Medulla oblongata (tissue), 1 donor: ENCODE results near the gene CTRB1.
"Not testable (repeated sequence)": the region's sequence is repeated elsewhere in the genome, so short reads cannot be mapped to it uniquely, and the experiment has no call there.

Experiments used
- DNase-seq: peaks from one replicate; pipeline ENCODE4 v3.0.0-alpha.2; 2015; ENCODE audit errors: extremely low spot score

Gene CTRB1

DNA sequence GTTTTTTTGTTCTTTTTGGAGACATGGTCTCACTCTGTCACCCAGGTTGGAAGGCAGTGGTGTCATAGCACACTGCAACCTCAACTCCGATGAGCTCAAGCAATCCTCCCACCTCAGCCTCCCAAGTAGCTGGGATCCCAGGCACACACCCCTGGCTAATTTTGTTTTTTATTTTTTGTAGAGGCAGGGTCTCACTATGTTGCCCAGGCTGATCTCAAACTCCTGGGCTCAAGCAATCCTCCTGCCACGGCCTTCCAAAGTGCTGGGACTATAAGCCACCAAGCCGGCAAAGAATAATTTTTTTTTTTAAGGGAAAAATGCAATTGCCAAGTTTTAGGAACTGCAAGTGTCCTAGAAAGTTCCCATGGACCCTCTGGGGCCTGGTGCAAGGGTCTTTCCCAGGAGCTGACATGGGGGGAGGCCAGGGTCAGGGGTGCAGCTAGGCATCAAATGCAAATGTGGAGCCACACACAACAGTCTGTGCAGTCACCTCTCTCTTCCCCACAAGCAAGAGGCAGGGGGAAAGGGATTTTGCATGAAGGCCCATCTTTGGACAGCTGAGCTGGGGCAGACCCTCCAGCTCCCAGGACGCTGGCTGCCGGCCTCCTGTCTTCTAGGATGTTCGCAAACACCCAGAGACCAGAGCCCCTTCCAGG is 52.8 kb downstream of the CTRB1 start:
- no peak for DNase-seq

DNA sequence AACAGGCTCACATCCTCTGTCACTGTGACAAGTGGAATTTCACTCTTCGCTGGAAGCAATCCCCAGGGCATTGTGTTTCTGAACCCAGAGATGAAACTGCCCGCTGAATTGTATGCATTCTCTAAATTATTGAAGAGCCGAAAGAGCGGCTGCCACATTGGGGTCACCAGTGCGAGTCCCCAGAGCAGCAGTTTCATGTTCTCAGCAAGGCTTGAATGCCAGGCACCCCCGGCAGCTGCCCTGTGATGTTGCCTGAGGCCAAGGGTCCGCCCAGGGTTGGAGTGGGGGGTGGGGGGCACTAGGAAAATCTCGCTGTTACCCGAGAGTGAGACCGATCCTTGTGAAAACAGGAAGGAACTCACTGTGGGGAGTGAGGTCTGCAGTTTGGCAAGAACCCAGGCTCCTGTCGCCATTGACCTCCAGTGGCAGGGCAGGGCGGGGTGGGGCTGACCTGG is 53.3 kb downstream of the CTRB1 start:
- no peak for DNase-seq

DNA sequence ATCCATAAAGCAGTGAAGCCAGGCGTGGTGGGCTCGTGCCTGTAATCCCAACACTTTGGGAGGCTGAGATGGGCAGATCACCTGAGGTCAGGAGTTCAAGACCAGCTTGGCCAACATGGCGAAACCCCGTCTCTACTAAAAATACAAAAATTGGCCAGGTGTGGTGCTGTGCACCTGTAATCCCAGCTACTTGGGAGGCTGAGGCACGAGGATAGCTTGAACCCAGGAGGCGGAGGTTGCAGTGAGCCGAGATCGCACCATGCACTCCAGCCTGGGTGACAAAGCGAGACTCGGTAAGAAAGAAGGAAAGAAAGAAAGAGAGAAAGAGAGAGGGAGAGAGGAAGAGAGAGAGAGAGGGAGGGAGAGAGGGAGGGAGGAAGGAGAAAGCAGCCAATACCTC is 53.8 kb downstream of the CTRB1 start:
- not testable (repeated sequence) for DNase-seq

DNA sequence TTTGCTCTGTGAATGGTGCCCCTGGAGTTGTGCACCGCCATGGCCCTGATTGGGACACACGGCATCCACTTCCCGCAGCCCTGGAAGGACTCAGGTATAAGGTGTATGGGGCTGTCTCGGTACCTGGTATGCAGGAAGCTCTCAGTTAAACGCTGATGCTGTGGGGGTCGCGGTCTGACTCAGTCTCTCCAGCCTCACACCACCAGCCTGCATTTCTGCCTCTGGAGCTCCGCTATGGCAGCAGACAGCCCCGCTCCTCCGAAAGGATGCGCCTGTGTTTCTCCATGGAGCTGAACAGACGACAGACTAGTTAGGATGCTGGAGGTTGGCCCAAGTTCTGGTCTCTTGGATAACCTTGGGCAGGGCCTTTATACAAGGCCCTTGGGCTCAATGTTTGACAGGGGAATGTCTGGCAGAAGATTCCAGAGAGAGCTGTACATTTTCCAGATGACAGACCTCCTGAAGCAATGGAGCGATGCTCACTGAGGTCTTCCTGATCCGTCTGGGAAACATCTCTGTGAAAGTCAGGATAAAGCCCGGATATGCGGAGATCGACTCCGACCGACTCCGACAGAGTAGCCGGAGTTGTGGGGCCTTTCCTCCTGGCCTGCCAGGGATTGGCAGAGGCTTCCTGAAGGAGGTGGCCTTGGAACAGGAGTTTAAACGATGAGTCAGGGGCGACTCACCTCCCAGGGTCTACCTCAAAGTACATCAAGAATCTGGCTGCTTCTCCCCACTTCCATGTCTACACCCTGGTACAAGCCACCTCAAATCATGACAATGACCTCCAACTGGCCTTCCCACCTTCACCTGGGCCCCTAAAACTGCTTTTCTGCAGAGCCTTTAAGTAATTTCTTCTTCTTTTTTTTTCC is 54.5 kb downstream of the CTRB1 start:
- DNase-seq = no peak
